HCT116 (cell line): ENCODE results near the gene LILRB1. TPM values are rescaled to one million over a fixed set of nuclear protein-coding genes. Genes with fewer than 3 reads are reported as not detected.
"Not testable (repeated sequence)": the region's sequence is repeated elsewhere in the genome, so short reads cannot be mapped to it uniquely, and the experiment has no call there.

ENCODE experiments used
- ATAC-seq: fragments of 200-7000 bp; cut with Tn5 transposase; 2 replicates; pipeline ENCODE4 v1.9.1; 2020; ENCODE audit warnings: mild to moderate bottlenecking, moderate library complexity
- BruUV-seq: library from RNA; stranded (reverse); fragments of 400-500 nt; replicated peaks from 2 replicates; lab custom pipeline; 2021; lab: Mats Ljungman, UMichigan
- CTCF ChIA-PET: fragments of 300-600 bp; sonication (Branson Sonifier 250); formaldehyde crosslinking; loops from one replicate; lab custom pipeline; 2021; ENCODE audit warnings: antibody characterized with exemption; lab: Charles Lee
- POLR2A ChIA-PET: fragments of 300-600, 350-600 bp; sonication (Branson Sonifier 250); formaldehyde crosslinking; loops from one replicate; lab custom pipeline; 2021; ENCODE audit warnings: antibody characterized with exemption; lab: Charles Lee
- RAD21 ChIA-PET, 2 experiments: fragments of 300-600 bp; sonication (Branson Sonifier 250); formaldehyde crosslinking; loops; one replicate each; lab custom pipeline; 2023; ENCODE audit warnings: low total read pairs in 2 of 2; ENCODE audit not compliant: uncharacterized antibody in 2 of 2, unreplicated experiment in 2 of 2, low non-redundant PET in 1 of 2; lab: Charles Lee
- DNase-seq: peaks from one replicate; pipeline ENCODE4 v3.0.0-alpha.2; 2010; ENCODE audit warnings: low read depth, low spot score
- H2AFZ ChIP-seq: fragments of 200-600 bp; shearing (Covaris generic), sonication (generic); 2 replicates; pipeline ENCODE4 v1.6.1; 2017; ENCODE audit warnings: low read depth, mixed run types, mixed read lengths, antibody characterized with exemption, low read length; ENCODE audit not compliant: poor library complexity, severe bottlenecking
- H3K27ac ChIP-seq: 2 replicates; pipeline ENCODE4 v1.5.1; 2012; ENCODE audit warnings: low read depth, low read length
- H3K27me3 ChIP-seq: fragments of 200-600 bp; sonication (generic); 2 replicates; pipeline ENCODE4 v1.6.1; 2016; ENCODE audit warnings: mixed run types, low read length, mixed read lengths; ENCODE audit not compliant: insufficient read depth
- H3K36me3 ChIP-seq, 2 experiments: fragments of 200-500 bp in 1 of 2; fragments of 200-600 bp in 1 of 2; sonication (Bioruptor generic) in 1 of 2; sonication (generic) in 1 of 2; 2 replicates each; pipeline versions ENCODE4 v1.5.1 to v1.6.1; 2014 to 2016; ENCODE audit warnings: low read length in 2 of 2, inconsistent platforms in 1 of 2, mixed read lengths in 1 of 2, mixed run types in 1 of 2; ENCODE audit not compliant: insufficient read depth in 2 of 2, control insufficient read depth in 1 of 2
- H3K4me1 ChIP-seq, 2 experiments: fragments of 200-600 bp in 1 of 2; sonication (generic) in 1 of 2; 2 replicates each; pipeline versions ENCODE4 v1.5.1 to v1.6.1; 2012 to 2017; ENCODE audit warnings: low read length in 2 of 2, inconsistent platforms in 1 of 2, mild to moderate bottlenecking in 1 of 2, mixed read lengths in 1 of 2, mixed run types in 1 of 2, moderate library complexity in 1 of 2; ENCODE audit not compliant: insufficient read depth in 2 of 2, control insufficient read depth in 1 of 2
- H3K4me2 ChIP-seq: fragments of 200-600 bp; sonication (generic); 2 replicates; pipeline ENCODE4 v1.6.1; 2017; ENCODE audit warnings: mixed run types, low read length, mixed read lengths
- H3K4me3 ChIP-seq, 2 experiments: fragments of 200-600 bp in 1 of 2; sonication (generic) in 1 of 2; replicated peaks in 1 of 2; 2 replicates each; pipeline ENCODE4 v1.5.1; 2011 to 2016; ENCODE audit warnings: low read length in 2 of 2, control low read depth in 1 of 2, low read depth in 1 of 2, mild to moderate bottlenecking in 1 of 2, mixed read lengths in 1 of 2, mixed run types in 1 of 2
- H3K79me2 ChIP-seq: fragments of 200-600 bp; sonication (generic); 2 replicates; pipeline ENCODE4 v1.6.1; 2017; ENCODE audit warnings: mild to moderate bottlenecking, mixed run types, low read length, moderate library complexity, mixed read lengths; ENCODE audit not compliant: insufficient read depth
- H3K9ac ChIP-seq: fragments of 200-600 bp; sonication (generic); 2 replicates; pipeline ENCODE4 v1.6.1; 2016; ENCODE audit warnings: low read length, mixed read lengths
- H3K9me2 ChIP-seq: fragments of 200-600 bp; sonication (generic), shearing (Covaris generic); 2 replicates; pipeline ENCODE4 v1.6.1; 2017; ENCODE audit warnings: mixed run types, mild to moderate bottlenecking, moderate library complexity; ENCODE audit not compliant: insufficient read depth
- H3K9me3 ChIP-seq, 2 experiments: fragments of 200-500 bp in 1 of 2; fragments of 200-600 bp in 1 of 2; sonication (Bioruptor generic) in 1 of 2; sonication (generic) in 1 of 2; 2 replicates each; pipeline ENCODE4 v1.6.1; 2014 to 2017; ENCODE audit warnings: low read length in 2 of 2, mixed read lengths in 2 of 2, inconsistent platforms in 1 of 2, low read depth in 1 of 2, mild to moderate bottlenecking in 1 of 2, mixed run types in 1 of 2, moderate library complexity in 1 of 2; ENCODE audit not compliant: control insufficient read depth in 1 of 2, insufficient read depth in 1 of 2
- H4K20me1 ChIP-seq: fragments of 200-600 bp; sonication (generic), shearing (Covaris generic); 2 replicates; pipeline ENCODE4 v1.6.1; 2017; ENCODE audit warnings: mixed run types, mild to moderate bottlenecking, moderate library complexity; ENCODE audit not compliant: insufficient read depth
- EGR1 ChIP-seq: IDR thresholded peaks from 2 replicates; pipeline ENCODE4 v1.6.1; 2012; ENCODE audit warnings: low read depth
- intact Hi-C: fragments of 100-400 bp; cut with micrococcal nuclease; formaldehyde crosslinking; loops from 2 replicates; pipeline ENCODE4 v1.10.0; 2022
- total RNA-seq: library from RNA; stranded (reverse); gene quantifications from one replicate; pipeline ENCODE4 v1.2.1, GENCODE V29; 2021; ENCODE audit not compliant: unreplicated experiment

LILRB1 gene
- total RNA-seq, 1 experiment from 2014 or later, result not detected

DNA sequence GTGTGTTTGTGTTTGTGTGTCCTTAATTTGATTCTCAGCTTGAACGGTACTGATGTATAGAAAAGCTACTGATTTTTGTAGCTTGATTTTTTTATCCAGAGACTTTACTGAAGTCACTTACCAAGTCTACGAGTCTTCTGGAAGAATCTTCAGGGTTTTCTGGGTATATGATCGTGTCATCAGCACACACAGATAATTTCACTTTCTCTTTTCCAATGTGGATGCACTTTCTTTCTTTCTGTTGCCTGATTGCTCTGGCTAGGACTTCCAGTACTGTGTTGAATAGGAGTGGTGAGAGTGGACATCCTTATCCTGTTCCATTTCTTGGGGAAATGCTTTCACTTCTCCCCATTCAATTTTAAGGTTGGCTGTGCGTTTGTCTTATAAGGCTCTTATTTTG lies 7.9 kb upstream of the LILRB1 start:
- no peak overlapping the region for H3K9ac ChIP-seq
- no peaks in the 10 kb centered on the region for H3K4me1 ChIP-seq
- CTCF ChIA-PET, result no interaction called here
- RAD21 ChIA-PET, result no interaction called here
- no TSS peak for BruUV-seq
- no peaks in the 10 kb centered on the region for H3K36me3 ChIP-seq
- no peaks in the 10 kb centered on the region for H3K9me2 ChIP-seq
- H3K27ac ChIP-seq, result no peak overlapping the region
- H3K4me2 ChIP-seq, result no peak overlapping the region
- intact Hi-C loops, result no loop called here
- no peak for ATAC-seq
- no peak for DNase-seq
- H4K20me1 ChIP-seq, result no peaks in the 10 kb centered on the region
- no peak for TF ChIP-seq EGR1
- peaks cover 38% of the 10 kb centered on the region for H3K27me3 ChIP-seq
- no peaks in the 10 kb centered on the region for H3K9me3 ChIP-seq
- no peak overlapping the region for H2AFZ ChIP-seq
- H3K4me3 ChIP-seq, result no peak overlapping the region
- no peaks in the 10 kb centered on the region for H3K79me2 ChIP-seq
- POLR2A ChIA-PET, result no interaction called here

- H3K9me3 ChIP-seq, H3K9me2 ChIP-seq, H3K27ac ChIP-seq, CTCF ChIA-PET, H3K4me3 ChIP-seq, ATAC-seq, H3K36me3 ChIP-seq, intact Hi-C loops, H3K79me2 ChIP-seq, H3K4me1 ChIP-seq, H4K20me1 ChIP-seq, RAD21 ChIA-PET, H2AFZ ChIP-seq, DNase-seq, BruUV-seq, H3K9ac ChIP-seq, POLR2A ChIA-PET, H3K4me2 ChIP-seq: not testable (repeated sequence)
- peaks cover 42% of the 10 kb centered on the region for H3K27me3 ChIP-seq
Observed at GRCh38 chr19:54624234-54624633, 6.0 kb upstream of the LILRB1 start.

DNA sequence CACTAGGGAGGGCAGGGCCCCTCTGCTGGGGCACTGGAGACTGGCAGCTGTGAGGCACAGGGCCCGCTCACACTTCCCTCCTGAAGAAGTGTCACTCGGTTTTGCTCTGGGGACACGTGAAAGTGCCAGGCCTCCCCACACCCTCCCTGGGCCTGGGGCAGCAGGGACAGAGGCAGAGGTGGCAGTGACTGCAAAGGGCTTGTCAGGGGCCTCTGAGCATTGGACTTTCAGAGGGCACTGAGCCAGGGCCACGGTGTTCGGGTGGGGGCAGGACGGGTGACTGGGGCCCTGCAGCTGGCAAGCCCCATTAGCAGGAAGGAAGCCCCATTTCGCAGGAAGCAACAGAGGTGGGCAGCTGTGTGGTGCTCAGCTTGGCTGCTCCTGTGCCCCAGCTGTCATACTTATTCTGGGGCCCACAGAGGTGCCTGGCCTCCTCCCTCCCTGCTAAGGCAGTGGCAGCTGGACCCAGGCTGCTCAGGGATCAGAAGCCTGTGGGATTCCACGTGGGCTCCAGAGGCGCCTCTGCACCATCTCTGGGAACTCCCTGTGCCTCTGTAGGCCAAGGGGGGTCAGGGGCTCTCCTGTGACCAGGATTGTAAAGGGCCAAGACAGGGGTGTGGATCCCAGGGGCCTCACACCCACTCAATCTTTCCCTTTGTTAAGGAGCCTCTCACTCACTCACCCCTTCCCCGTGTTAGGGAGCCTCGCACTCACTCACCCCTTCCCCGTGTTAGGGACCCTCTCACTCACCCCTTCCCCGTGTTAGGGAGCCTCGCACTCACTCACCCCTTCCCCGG lies 5.2 kb upstream of the LILRB1 start:
- H3K4me3 ChIP-seq, CTCF ChIA-PET, H3K27ac ChIP-seq, RAD21 ChIA-PET, intact Hi-C loops, H3K36me3 ChIP-seq, H3K9me2 ChIP-seq, H4K20me1 ChIP-seq, H3K9me3 ChIP-seq, BruUV-seq, H3K4me1 ChIP-seq, H3K9ac ChIP-seq, POLR2A ChIA-PET, H2AFZ ChIP-seq, DNase-seq, ATAC-seq, H3K79me2 ChIP-seq, H3K4me2 ChIP-seq: not testable (repeated sequence)
- peaks cover 46% of the 10 kb centered on the region for H3K27me3 ChIP-seq
